Prostate gland (tissue), 2 donors: ENCODE measurements around the gene KANK2.
"Not testable (repeated sequence)": the region's sequence is repeated elsewhere in the genome, so short reads cannot be mapped to it uniquely, and the experiment has no call there.

Experiments used
- CTCF ChIP-seq, 4 experiments: fragments of 200-600 bp in 2 of 4; fragments of 450-650 bp in 2 of 4; sonication (generic) in 2 of 4; IDR thresholded peaks; 1 replicate in 3 of 4; 2 replicates in 1 of 4; pipeline ENCODE4 v1.5.1; 2016 to 2019; ENCODE audit warnings: antibody characterized with exemption in 4 of 4, mild to moderate bottlenecking in 2 of 4, moderate library complexity in 2 of 4
- POLR2A ChIP-seq: fragments of 450-650 bp; IDR thresholded peaks from one replicate; pipeline ENCODE4 v1.6.1; 2016; ENCODE audit warnings: antibody characterized with exemption, mild to moderate bottlenecking
- POLR2AphosphoS5 ChIP-seq: sonication (generic); formaldehyde crosslinking; IDR thresholded peaks from one replicate; pipeline ENCODE4 v1.6.1; 2017; ENCODE audit warnings: antibody characterized with exemption

GRCh38 chr19:11180975-11181374 is 16.4 kb downstream of the KANK2 start:
- TF ChIP-seq CTCF (IDR thresholded peaks at IDR 0.05); POLR2AphosphoS5; POLR2A: not testable (repeated sequence)
